Trophoblast cell (in vitro differentiated cells and primary cell): ENCODE data around the gene FBXO15. TPM values are rescaled to one million over a fixed set of nuclear protein-coding genes. Genes with fewer than 3 reads are reported as not detected.

ENCODE experiments used
- DNase-seq, 2 donors: peaks; one replicate each; pipeline ENCODE4 v3.0.0-alpha.2; 2016
- H2AFZ ChIP-seq: 2 replicates; pipeline ENCODE4 v1.6.1; 2013; ENCODE audit warnings: low read length, moderate library complexity, mild to moderate bottlenecking; ENCODE audit not compliant: insufficient read depth, poor library complexity
- H2AK5ac ChIP-seq: 2 replicates; pipeline ENCODE4 v1.6.1; 2013; ENCODE audit warnings: mild to moderate bottlenecking, low read length
- H2BK120ac ChIP-seq: 2 replicates; pipeline ENCODE4 v1.6.1; 2013; ENCODE audit warnings: low read length, mild to moderate bottlenecking, moderate library complexity; ENCODE audit not compliant: insufficient read depth, poor library complexity
- H2BK12ac ChIP-seq: 2 replicates; pipeline ENCODE4 v1.6.1; 2013; ENCODE audit warnings: mild to moderate bottlenecking, low read length, moderate library complexity
- H2BK5ac ChIP-seq: 2 replicates; pipeline ENCODE4 v1.6.1; 2013; ENCODE audit warnings: low read length, low read depth, moderate library complexity, mild to moderate bottlenecking; ENCODE audit not compliant: poor library complexity
- H3K14ac ChIP-seq: 2 replicates; pipeline ENCODE4 v1.6.1; 2013; ENCODE audit warnings: mild to moderate bottlenecking, low read length
- H3K18ac ChIP-seq: 2 replicates; pipeline ENCODE4 v1.6.1; 2013; ENCODE audit warnings: mild to moderate bottlenecking, low read length
- H3K23ac ChIP-seq: 2 replicates; pipeline ENCODE4 v1.6.1; 2013; ENCODE audit warnings: low read length
- H3K27ac ChIP-seq: 2 replicates; pipeline ENCODE4 v1.5.1; 2013; ENCODE audit warnings: low read depth, mild to moderate bottlenecking, inconsistent platforms, low read length, moderate library complexity
- H3K27me3 ChIP-seq: 2 replicates; pipeline ENCODE4 v1.6.1; 2013; ENCODE audit warnings: inconsistent platforms, mild to moderate bottlenecking, low read length, moderate library complexity; ENCODE audit not compliant: insufficient read depth
- H3K36me3 ChIP-seq, 2 experiments: 1 replicate in 1 of 2; 2 replicates in 1 of 2; pipeline ENCODE4 v1.6.1; 2013; ENCODE audit warnings: low read length in 2 of 2, mild to moderate bottlenecking in 2 of 2, moderate library complexity in 1 of 2; ENCODE audit not compliant: insufficient read depth in 2 of 2, control insufficient read depth in 1 of 2
- H3K4ac ChIP-seq: 2 replicates; pipeline ENCODE4 v1.6.1; 2013; ENCODE audit warnings: low read depth, mild to moderate bottlenecking, low read length, moderate library complexity
- H3K4me1 ChIP-seq, 2 experiments: 1 replicate in 1 of 2; 2 replicates in 1 of 2; pipeline ENCODE4 v1.6.1; 2013; ENCODE audit warnings: low read length in 2 of 2, mild to moderate bottlenecking in 2 of 2, moderate library complexity in 1 of 2; ENCODE audit not compliant: insufficient read depth in 2 of 2, control insufficient read depth in 1 of 2
- H3K4me2 ChIP-seq: 2 replicates; pipeline ENCODE4 v1.6.1; 2013; ENCODE audit warnings: inconsistent platforms, mild to moderate bottlenecking, low read length, moderate library complexity
- H3K4me3 ChIP-seq: 2 replicates; pipeline ENCODE4 v1.5.1; 2013; ENCODE audit warnings: mild to moderate bottlenecking, low read depth, low read length, inconsistent platforms
- H3K79me1 ChIP-seq: one replicate; pipeline ENCODE4 v1.6.1; 2013; ENCODE audit warnings: low read length
- H3K79me2 ChIP-seq: 2 replicates; pipeline ENCODE4 v1.6.1; 2013; ENCODE audit warnings: low read length, mild to moderate bottlenecking; ENCODE audit not compliant: control insufficient read depth, insufficient read depth, poor library complexity
- H3K9ac ChIP-seq: 2 replicates; pipeline ENCODE4 v1.6.1; 2013; ENCODE audit warnings: mild to moderate bottlenecking, low read length
- H3K9me3 ChIP-seq: 2 replicates; pipeline ENCODE4 v1.6.1; 2013; ENCODE audit warnings: low read depth, mild to moderate bottlenecking, control low read depth, inconsistent platforms, low read length; ENCODE audit not compliant: insufficient read depth
- H4K12ac ChIP-seq: 2 replicates; pipeline ENCODE4 v1.6.1; 2013; ENCODE audit warnings: low read depth, mild to moderate bottlenecking, low read length, moderate library complexity
- H4K8ac ChIP-seq: 2 replicates; pipeline ENCODE4 v1.6.1; 2013; ENCODE audit warnings: low read depth, mild to moderate bottlenecking, low read length, moderate library complexity
- H4K91ac ChIP-seq: one replicate; pipeline ENCODE4 v1.6.1; 2013; ENCODE audit warnings: low read depth, mild to moderate bottlenecking, low read length, moderate library complexity
- WGBS: extraction: QIAGEN DNeasy Blood & Tissue Kit; methylation state at CpG from one replicate; pipeline ENCODE4 v1.1.7; 2013; ENCODE audit warnings: missing lambda C conversion rate; ENCODE audit not compliant: insufficient read length, insufficient coverage; ENCODE audit errors: extremely low coverage; 5-methylcytosine and 5-hydroxymethylcytosine counted together
- polyA plus RNA-seq: library from polyadenylated mRNA; stranded (reverse); fragments of 200-250 nt; gene quantifications from 2 replicates; pipeline ENCODE4 v1.2.3, GENCODE V29; 2013

The FBXO15 gene, protein sequence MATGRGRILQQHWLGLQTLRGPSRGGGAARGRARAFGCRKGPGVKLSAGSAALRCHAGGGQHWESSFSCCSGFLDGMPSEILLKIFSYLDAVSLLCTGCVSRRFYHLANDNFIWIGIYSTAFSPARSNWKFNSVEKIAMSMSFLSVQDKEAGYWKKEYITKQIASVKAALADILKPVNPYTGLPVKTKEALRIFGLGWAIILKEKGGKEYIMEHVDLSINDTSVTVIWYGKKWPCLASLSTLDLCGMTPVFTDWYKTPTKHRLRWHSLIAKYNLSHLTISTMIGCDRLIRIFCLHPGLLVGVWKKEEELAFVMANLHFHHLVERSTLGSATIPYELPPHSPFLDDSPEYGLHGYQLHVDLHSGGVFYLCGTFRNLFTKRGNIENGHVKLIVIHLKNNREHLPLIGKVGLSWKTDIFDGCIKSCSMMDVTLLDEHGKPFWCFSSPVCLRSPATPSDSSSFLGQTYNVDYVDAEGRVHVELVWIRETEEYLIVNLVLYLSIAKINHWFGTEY
- 0.72 and 1.0 TPM in 2 replicates for polyA plus RNA-seq

GRCh38 chr18:74147779-74148542 lies at the start of gene FBXO15, which contains the start of gene TIMM21:
FBXO15 (minus strand) TSS chr18:74147834; CDS start chr18:74147785, 49 bp downstream.
TIMM21 (plus strand) TSS chr18:74148523; CDS start chr18:74148809, 286 bp downstream.
- peak within 1 kb of the TSS; percentile 95 for H3K4me3 ChIP-seq

DNA sequence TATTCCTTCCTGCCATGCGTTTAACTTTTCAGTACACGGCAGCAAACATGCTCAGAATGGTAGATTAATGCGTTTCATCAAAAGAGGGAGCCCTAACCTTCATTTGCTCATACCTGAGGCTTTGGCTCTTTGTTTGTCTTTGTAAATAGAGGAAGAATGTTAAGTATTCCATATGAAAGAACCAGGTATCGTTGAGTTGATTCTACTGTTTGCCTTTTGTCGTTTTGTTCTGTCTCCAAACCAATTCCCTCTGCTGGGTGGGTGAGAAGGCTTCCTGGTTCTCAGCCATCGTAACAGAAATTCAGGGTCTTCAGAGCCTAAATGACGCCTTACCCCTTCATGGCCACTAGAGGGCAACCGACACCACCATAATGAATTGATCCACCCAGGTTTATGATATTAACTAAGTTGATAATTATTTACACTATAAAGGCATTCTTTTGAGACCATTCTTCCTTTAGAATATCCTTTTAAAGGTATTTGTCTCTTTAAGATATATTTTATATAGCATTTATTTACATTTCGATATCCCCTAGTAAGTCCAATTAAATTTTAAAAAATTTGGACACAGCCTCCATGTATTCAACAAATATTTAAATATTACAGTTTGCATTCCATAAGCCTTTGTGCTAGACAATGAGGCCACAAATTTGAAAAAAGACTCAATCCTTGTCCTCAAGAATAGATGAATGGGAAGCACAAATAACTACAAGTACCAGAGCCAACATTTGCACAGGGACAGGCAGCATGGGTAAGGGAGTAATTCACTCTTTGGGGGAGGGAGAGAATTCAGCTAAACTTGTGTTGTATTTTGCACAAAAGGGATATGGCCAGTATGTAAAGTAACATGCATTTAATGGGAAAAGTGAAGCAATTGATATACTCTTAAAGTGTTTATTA lies 48.8 kb upstream of the FBXO15 start:
- Histone ChIP-seq H3K4me3 (no peak overlapping the region), H3K79me1 (no peaks in the 10 kb centered on the region), H2BK5ac (no peak overlapping the region), H3K4me1 (no peaks in the 10 kb centered on the region), H3K14ac (no peak overlapping the region), H3K23ac (no peak overlapping the region), H3K4ac (no peak overlapping the region), H2AK5ac (no peak overlapping the region), H3K4me2 (peak overlapping the region; percentile 24), H4K91ac (no peak overlapping the region), H3K79me2 (no peaks in the 10 kb centered on the region), H3K36me3 (no peaks in the 10 kb centered on the region), H2BK120ac (no peak overlapping the region), H2BK12ac (no peak overlapping the region), H4K8ac (no peak overlapping the region), H2AFZ (no peak overlapping the region), H3K9me3 (no peaks in the 10 kb centered on the region), H3K27me3 (no peaks in the 10 kb centered on the region), H4K12ac (no peak overlapping the region), H3K18ac (no peak overlapping the region), H3K27ac (no peak overlapping the region), H3K9ac (no peak overlapping the region)
- DNase-seq = peak; percentile 38 to 80
- WGBS = no CpG with 5 or more reads among the region's 9 CpGs

More at GRCh38 chr18:74147779-74148542, at the start of gene FBXO15, which contains the start of gene TIMM21:
- peak within 1 kb of the TSS; percentile 49 for H4K12ac ChIP-seq
- peak; percentile 98 to 99 for DNase-seq
- peak within 1 kb of the TSS; percentile 81 for H3K18ac ChIP-seq
- H3K79me1 ChIP-seq = peaks cover 6% of the 10 kb centered on the region
- H2AFZ ChIP-seq = peak within 1 kb of the TSS; percentile 84
- peaks cover 3% of the 10 kb centered on the region in 2 experiments for H3K36me3 ChIP-seq
- H3K27ac ChIP-seq = peak within 1 kb of the TSS; percentile 74
- peak within 1 kb of the TSS; percentile 77 for H4K91ac ChIP-seq
- no peak within 1 kb of the TSS for H2BK12ac ChIP-seq
- no peaks in the 10 kb centered on the region for H3K27me3 ChIP-seq
- H4K8ac ChIP-seq = peak within 1 kb of the TSS; percentile 95
- H3K23ac ChIP-seq = no peak within 1 kb of the TSS
- peak within 1 kb of the TSS; percentile 97 for H3K4ac ChIP-seq
- H3K4me1 ChIP-seq = peaks cover 5 to 8% of the 10 kb centered on the region in 2 experiments
- H2BK5ac ChIP-seq = peak within 1 kb of the TSS; percentile 44
- H3K9me3 ChIP-seq = no peaks in the 10 kb centered on the region
- peak within 1 kb of the TSS; percentile 46 for H3K14ac ChIP-seq
- H2BK120ac ChIP-seq = no peak within 1 kb of the TSS
- H3K79me2 ChIP-seq = peaks cover 5% of the 10 kb centered on the region
- WGBS = no CpG with 5 or more reads among the region's 58 CpGs
- H2AK5ac ChIP-seq = peak within 1 kb of the TSS; percentile 49
- H3K4me2 ChIP-seq = peak within 1 kb of the TSS; percentile 96
- H3K9ac ChIP-seq = peak within 1 kb of the TSS; percentile 96

- Histone ChIP-seq H3K79me2 (no peaks in the 10 kb centered on the region), H3K36me3 (no peaks in the 10 kb centered on the region), H4K91ac (no peak overlapping the region), H2BK12ac (no peak overlapping the region), H2BK5ac (no peak overlapping the region), H2AK5ac (no peak overlapping the region), H4K12ac (no peak overlapping the region), H2BK120ac (no peak overlapping the region), H4K8ac (no peak overlapping the region), H3K4me2 (no peak overlapping the region), H3K4me3 (no peak overlapping the region), H3K27me3 (no peaks in the 10 kb centered on the region), H3K14ac (no peak overlapping the region), H3K27ac (no peak overlapping the region), H3K79me1 (no peaks in the 10 kb centered on the region), H3K18ac (no peak overlapping the region), H3K23ac (no peak overlapping the region), H3K4ac (no peak overlapping the region), H3K4me1 (no peaks in the 10 kb centered on the region), H3K9ac (no peak overlapping the region), H3K9me3 (no peaks in the 10 kb centered on the region), H2AFZ (no peak overlapping the region)
- no CpG with 5 or more reads among the region's 3 CpGs for WGBS
- DNase-seq = peak in 1 of 2 donors; percentile 61
These were observed 47.1 kb upstream of the FBXO15 start for GRCh38 chr18:74194691-74195090.

DNA sequence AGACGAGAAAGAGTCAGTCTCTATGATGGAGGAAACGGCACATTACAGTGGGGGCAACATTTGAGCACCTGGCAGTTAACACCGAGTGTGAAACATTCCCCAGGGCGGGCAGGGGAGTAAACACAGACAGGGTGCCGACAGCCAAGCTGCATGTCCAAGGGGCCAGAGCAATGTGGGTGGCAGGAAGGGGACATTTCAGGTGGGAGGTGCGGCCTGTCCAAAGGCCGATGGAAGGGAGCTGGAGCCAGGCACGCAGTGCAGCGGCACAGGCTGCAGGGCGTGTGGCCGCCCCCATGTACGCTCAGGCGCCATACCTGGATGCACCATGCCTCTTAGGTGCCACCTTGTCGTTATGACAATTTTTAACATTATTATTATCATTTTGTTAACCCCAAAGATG lies 43.9 kb upstream of the FBXO15 start:
- H2BK5ac ChIP-seq = no peak overlapping the region
- H3K27me3 ChIP-seq = no peaks in the 10 kb centered on the region
- H3K9ac ChIP-seq = peak overlapping the region; percentile 34
- H3K4me2 ChIP-seq = no peak overlapping the region
- H2AFZ ChIP-seq = no peak overlapping the region
- H3K23ac ChIP-seq = no peak overlapping the region
- H2BK120ac ChIP-seq = no peak overlapping the region
- H3K4ac ChIP-seq = no peak overlapping the region
- no peak overlapping the region for H3K27ac ChIP-seq
- WGBS = no CpG with 5 or more reads among the region's 14 CpGs
- H3K36me3 ChIP-seq = no peaks in the 10 kb centered on the region
- no peak overlapping the region for H4K12ac ChIP-seq
- H3K79me1 ChIP-seq = no peaks in the 10 kb centered on the region
- H3K18ac ChIP-seq = no peak overlapping the region
- no peak overlapping the region for H4K91ac ChIP-seq
- H2AK5ac ChIP-seq = no peak overlapping the region
- no peaks in the 10 kb centered on the region for H3K4me1 ChIP-seq
- H3K4me3 ChIP-seq = no peak overlapping the region
- no peak overlapping the region for H4K8ac ChIP-seq
- H3K79me2 ChIP-seq = no peaks in the 10 kb centered on the region
- no peaks in the 10 kb centered on the region for H3K9me3 ChIP-seq
- no peak overlapping the region for H3K14ac ChIP-seq
- no peak overlapping the region for H2BK12ac ChIP-seq
- no peak for DNase-seq
